SK-N-SH (cell line): ENCODE results near the gene INPP5A.

Experiments used
- CTCF ChIP-seq: fragments of 200-600 bp; sonication (generic); IDR thresholded peaks from 2 replicates; pipeline ENCODE4 v1.6.1; 2017; ENCODE audit warnings: antibody characterized with exemption, mild to moderate bottlenecking, moderate library complexity
- SMC3 ChIP-seq: IDR thresholded peaks from 2 replicates; pipeline ENCODE4 v1.6.1; 2012; ENCODE audit warnings: low read depth, low read length, improper control_type of control experiment

DNA sequence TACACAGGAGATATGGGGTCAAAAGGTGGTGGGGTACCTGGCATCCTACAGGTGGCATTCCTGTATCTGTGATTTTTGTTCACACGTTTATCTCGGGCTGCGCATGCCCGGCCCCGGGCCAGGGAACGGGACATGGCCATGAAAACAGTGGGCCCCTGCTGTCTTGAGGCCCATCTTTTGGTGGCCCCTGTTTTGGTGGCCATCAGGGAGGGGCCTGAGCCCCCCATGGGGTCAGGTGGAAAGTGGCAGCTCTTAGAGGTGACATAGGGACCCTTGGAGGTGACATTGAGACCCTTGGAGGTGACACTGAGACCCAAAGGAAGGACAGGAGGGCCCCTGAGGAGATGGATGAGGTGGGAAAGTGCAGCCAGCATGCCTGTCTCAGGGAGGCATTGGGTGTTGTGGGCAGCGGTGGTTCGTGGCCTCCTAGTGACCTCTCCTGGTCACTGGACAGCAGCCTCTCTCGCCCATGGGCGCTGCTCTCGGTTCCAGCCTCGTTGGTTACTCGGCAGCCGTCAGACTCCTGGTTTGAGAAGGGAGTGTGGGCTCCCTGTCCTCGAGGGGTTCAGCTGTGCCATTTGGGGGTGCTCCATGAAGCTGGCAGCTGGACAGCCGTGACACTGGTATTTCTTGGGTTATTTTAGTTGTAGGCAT, 39.9 kb downstream of the INPP5A start:
- TF ChIP-seq SMC3 (peak; percentile 46; the same call in 1 of the 2 replicates), CTCF (peak; percentile 34)
